NCI-H524 treated with DMSO at 0.1 percent for 48 hours (cell line): ENCODE results near the gene UXT.
"Not testable (repeated sequence)": the region's sequence is repeated elsewhere in the genome, so short reads cannot be mapped to it uniquely, and the experiment has no call there.

ENCODE experiments used
- DNase-seq: peaks from one replicate; lab custom pipeline; 2025; lab: John Stamatoyannopoulos, UW

The UXT gene

GRCh38 chrX:47658684-47659420 is at the start of gene UXT:
Gene UXT, minus strand, starts transcription at chrX:47659180. Its CDS starts 253 bp downstream, at chrX:47658927.
- DNase-seq: peak; percentile 90

- DNase-seq: peak; percentile 81
Observed at GRCh38 chrX:47707031-47707780, 48.2 kb upstream of the UXT start.

- no peak for DNase-seq
Observed at GRCh38 chrX:47706575-47706974, 47.6 kb upstream of the UXT start.

GRCh38 chrX:47704736-47705135 is 45.8 kb upstream of the UXT start:
- DNase-seq: no peak

GRCh38 chrX:47697181-47697580 is 38.2 kb upstream of the UXT start:
- DNase-seq: no peak

- no peak for DNase-seq
Observed at GRCh38 chrX:47690175-47690574, 31.2 kb upstream of the UXT start.

- DNase-seq: peak; percentile 60
Observed at GRCh38 chrX:47687263-47687662, 28.3 kb upstream of the UXT start.

GRCh38 chrX:47683829-47684205 is 24.8 kb upstream of the UXT start:
- DNase-seq: no peak

- DNase-seq: no peak
Observed at GRCh38 chrX:47683184-47683828, 24.3 kb upstream of the UXT start.

- DNase-seq: not testable (repeated sequence)
Observed at GRCh38 chrX:47675959-47676859, 17.2 kb upstream of the UXT start.

- DNase-seq: no peak
Observed at GRCh38 chrX:47674776-47675175, 15.8 kb upstream of the UXT start.

GRCh38 chrX:47665797-47666196 is 6.8 kb upstream of the UXT start:
- DNase-seq: not testable (repeated sequence)

GRCh38 chrX:47664737-47665136 is 5.8 kb upstream of the UXT start:
- peak; percentile 41 for DNase-seq

GRCh38 chrX:47662144-47662657 is 3.2 kb upstream of the UXT start:
- DNase-seq: no peak

- DNase-seq: no peak
Observed at GRCh38 chrX:47661539-47661938, 2.6 kb upstream of the UXT start.

- DNase-seq: no peak
Observed at GRCh38 chrX:47659421-47659726, 394 bp upstream of the UXT start.

GRCh38 chrX:47658301-47658683 is 688 bp downstream of the UXT start:
- no peak for DNase-seq

GRCh38 chrX:47651043-47651905 is 7.7 kb downstream of the UXT start:
- no peak for DNase-seq

GRCh38 chrX:47650164-47651042 is 8.6 kb downstream of the UXT start, which contains the start of gene ELK1:
Gene ELK1, minus strand, starts transcription at chrX:47650563. Its CDS starts 9,122 bp downstream, at chrX:47641441.
- peak; percentile 99 for DNase-seq

- no peak for DNase-seq
Observed at GRCh38 chrX:47649781-47650163, 9.2 kb downstream of the UXT start.
